Mesenchymal stem cell (in vitro differentiated cells and primary cell): ENCODE results near the gene HAP1.

ENCODE experiments used
- DNase-seq: peaks from one replicate; pipeline ENCODE4 v3.0.0-alpha.2; 2013
- H2AFZ ChIP-seq: one replicate; pipeline ENCODE4 v1.6.1; 2013; ENCODE audit warnings: low read depth, mild to moderate bottlenecking, control low read depth, inconsistent platforms, low read length, moderate library complexity
- H2AK5ac ChIP-seq: 2 replicates; pipeline ENCODE4 v1.6.1; 2013; ENCODE audit warnings: low read length, moderate library complexity, mild to moderate bottlenecking, inconsistent platforms; ENCODE audit not compliant: severe bottlenecking
- H2BK120ac ChIP-seq: one replicate; pipeline ENCODE4 v1.6.1; 2013; ENCODE audit warnings: low read depth, mild to moderate bottlenecking, inconsistent platforms, low read length, moderate library complexity
- H2BK12ac ChIP-seq, 2 experiments: one replicate each; pipeline ENCODE4 v1.6.1; 2013; ENCODE audit warnings: inconsistent platforms in 2 of 2, low read length in 2 of 2, mild to moderate bottlenecking in 2 of 2, moderate library complexity in 2 of 2, control low read depth in 1 of 2
- H2BK15ac ChIP-seq: one replicate; pipeline ENCODE4 v1.6.1; 2013; ENCODE audit warnings: mild to moderate bottlenecking, low read depth, inconsistent platforms; ENCODE audit not compliant: poor library complexity, severe bottlenecking
- H2BK5ac ChIP-seq: 2 replicates; pipeline ENCODE4 v1.6.1; 2013; ENCODE audit warnings: low read depth, mild to moderate bottlenecking, low read length, control low read depth, inconsistent platforms; ENCODE audit not compliant: poor library complexity, severe bottlenecking
- H3K14ac ChIP-seq, 2 experiments: one replicate each; pipeline ENCODE4 v1.6.1; 2013; ENCODE audit warnings: inconsistent platforms in 2 of 2, low read length in 2 of 2, control low read depth in 1 of 2, mild to moderate bottlenecking in 1 of 2, moderate library complexity in 1 of 2
- H3K18ac ChIP-seq, 2 experiments: one replicate each; pipeline ENCODE4 v1.6.1; 2013; ENCODE audit warnings: inconsistent platforms in 2 of 2, low read length in 2 of 2, control low read depth in 1 of 2, low read depth in 1 of 2, mild to moderate bottlenecking in 1 of 2
- H3K23ac ChIP-seq, 2 experiments: one replicate each; pipeline ENCODE4 v1.6.1; 2013; ENCODE audit warnings: inconsistent platforms in 2 of 2, low read length in 2 of 2, mild to moderate bottlenecking in 2 of 2, moderate library complexity in 2 of 2, control low read depth in 1 of 2
- H3K27ac ChIP-seq: 2 replicates; pipeline ENCODE4 v1.5.1; 2013; ENCODE audit warnings: mild to moderate bottlenecking, moderate library complexity, low read length, control low read depth, inconsistent platforms; ENCODE audit not compliant: poor library complexity, severe bottlenecking
- H3K27me3 ChIP-seq, 2 experiments: 2 replicates each; pipeline versions ENCODE4 v1.6.1 to v1.7.0; 2013; ENCODE audit warnings: low read length in 2 of 2, mild to moderate bottlenecking in 2 of 2, moderate library complexity in 2 of 2, control low read depth in 1 of 2, inconsistent platforms in 1 of 2; ENCODE audit not compliant: control insufficient read depth in 1 of 2, insufficient read depth in 1 of 2
- H3K36me3 ChIP-seq, 2 experiments: 2 replicates each; pipeline versions ENCODE4 v1.6.1 to v1.7.0; 2013; ENCODE audit warnings: low read length in 2 of 2, control low read depth in 1 of 2, inconsistent platforms in 1 of 2, low read depth in 1 of 2, mild to moderate bottlenecking in 1 of 2; ENCODE audit not compliant: insufficient read depth in 2 of 2, control insufficient read depth in 1 of 2
- H3K4ac ChIP-seq, 2 experiments: one replicate each; pipeline ENCODE4 v1.6.1; 2013; ENCODE audit warnings: inconsistent platforms in 2 of 2, low read length in 2 of 2, mild to moderate bottlenecking in 2 of 2, moderate library complexity in 2 of 2, control low read depth in 1 of 2, low read depth in 1 of 2
- H3K4me1 ChIP-seq: 2 replicates; pipeline ENCODE4 v1.6.1; 2013; ENCODE audit warnings: low read depth, low read length, control low read depth; ENCODE audit not compliant: control insufficient read depth, insufficient read depth
- H3K4me2 ChIP-seq: 2 replicates; pipeline ENCODE4 v1.6.1; 2013; ENCODE audit warnings: low read length, mild to moderate bottlenecking, inconsistent platforms; ENCODE audit not compliant: poor library complexity, severe bottlenecking
- H3K4me3 ChIP-seq, 2 experiments: 2 replicates each; pipeline versions ENCODE4 v1.5.1 to v1.7.0; 2013; ENCODE audit warnings: low read length in 2 of 2, mild to moderate bottlenecking in 2 of 2, control low read depth in 1 of 2, low read depth in 1 of 2; ENCODE audit not compliant: insufficient read depth in 1 of 2
- H3K79me1 ChIP-seq: replicated peaks from 2 replicates; pipeline ENCODE4 v1.6.1; 2013; ENCODE audit warnings: mild to moderate bottlenecking, control low read depth, low read length, inconsistent platforms; ENCODE audit not compliant: poor library complexity, severe bottlenecking
- H3K9ac ChIP-seq: 2 replicates; pipeline ENCODE4 v1.7.0; 2013; ENCODE audit warnings: mild to moderate bottlenecking, low read length, moderate library complexity
- H3K9me3 ChIP-seq: 2 replicates; pipeline ENCODE4 v1.7.0; 2013; ENCODE audit warnings: mild to moderate bottlenecking, low read length; ENCODE audit not compliant: control insufficient read depth
- H4K8ac ChIP-seq: one replicate; pipeline ENCODE4 v1.6.1; 2013; ENCODE audit warnings: inconsistent platforms, mild to moderate bottlenecking, low read length, moderate library complexity
- H4K91ac ChIP-seq: one replicate; pipeline ENCODE4 v1.6.1; 2013; ENCODE audit warnings: mild to moderate bottlenecking, low read length, inconsistent platforms
- WGBS: methylation state at CpG from one replicate; pipeline ENCODE4 v1.1.7; 2013; ENCODE audit warnings: mixed read lengths; 5-methylcytosine and 5-hydroxymethylcytosine counted together

Gene HAP1

DNA sequence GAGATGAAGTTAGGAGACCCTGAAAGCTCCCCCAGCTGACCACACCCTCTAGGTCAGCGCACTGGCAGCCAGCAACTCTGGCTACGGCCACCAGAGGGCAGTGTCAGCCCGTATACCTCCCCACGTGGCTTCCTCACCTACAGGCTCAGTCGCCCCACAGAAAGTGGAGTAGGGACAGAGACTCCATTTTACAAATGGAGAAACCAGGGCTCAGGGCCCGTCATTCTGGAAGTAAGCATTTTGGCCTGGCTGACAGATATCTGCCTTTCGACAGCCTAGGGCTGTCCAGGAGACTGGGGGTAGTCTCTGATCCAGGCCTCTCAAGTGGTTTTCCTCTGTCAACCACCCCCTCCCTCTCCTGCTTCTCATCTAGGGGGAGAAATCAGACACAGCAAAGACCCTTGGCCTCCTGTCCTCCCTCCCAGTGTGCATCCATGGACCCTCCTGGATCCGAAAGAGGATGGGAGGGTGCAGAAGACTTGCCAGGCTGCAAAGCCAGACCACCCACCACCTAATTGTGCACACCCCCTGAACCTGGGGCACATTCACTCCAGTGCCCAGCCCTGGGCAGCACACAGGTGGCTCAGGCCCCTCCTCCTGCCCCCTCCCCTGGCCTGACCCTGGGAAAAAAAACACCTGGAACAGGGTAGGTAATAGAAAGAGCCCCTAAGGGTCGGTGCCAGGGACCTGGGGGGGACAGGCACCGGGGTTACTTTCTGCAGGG lies 3.8 kb upstream of the HAP1 start:
- WGBS = 26% methylated on average over 10 of the region's 10 CpGs
- H3K27me3 ChIP-seq = peaks cover 41 to 53% of the 10 kb centered on the region in 2 experiments
- H3K4ac ChIP-seq = peak overlapping the region; percentile 28 to 81
- H3K27ac ChIP-seq = no peak overlapping the region
- H3K79me1 ChIP-seq = no peaks in the 10 kb centered on the region
- no peak overlapping the region for H3K4me3 ChIP-seq
- peaks cover 35% of the 10 kb centered on the region for H3K4me1 ChIP-seq
- H2BK5ac ChIP-seq = no peak overlapping the region
- H4K91ac ChIP-seq = peak overlapping the region; percentile 81
- no peak overlapping the region for H3K9ac ChIP-seq
- no peak overlapping the region for H3K23ac ChIP-seq
- H2AK5ac ChIP-seq = peak overlapping the region; percentile 44
- DNase-seq = peak; percentile 74
- no peak overlapping the region for H3K4me2 ChIP-seq
- H2BK120ac ChIP-seq = peak overlapping the region; percentile 21
- H3K14ac ChIP-seq = no peak overlapping the region
- peak overlapping the region; percentile 20 to 89 for H2BK12ac ChIP-seq
- peak overlapping the region; percentile 66 for H2AFZ ChIP-seq
- H4K8ac ChIP-seq = peak overlapping the region; percentile 74
- no peaks in the 10 kb centered on the region for H3K9me3 ChIP-seq
- peak overlapping the region; percentile 73 for H2BK15ac ChIP-seq
- H3K18ac ChIP-seq = peak overlapping the region; percentile 26 to 51
- no peaks in the 10 kb centered on the region for H3K36me3 ChIP-seq

DNA sequence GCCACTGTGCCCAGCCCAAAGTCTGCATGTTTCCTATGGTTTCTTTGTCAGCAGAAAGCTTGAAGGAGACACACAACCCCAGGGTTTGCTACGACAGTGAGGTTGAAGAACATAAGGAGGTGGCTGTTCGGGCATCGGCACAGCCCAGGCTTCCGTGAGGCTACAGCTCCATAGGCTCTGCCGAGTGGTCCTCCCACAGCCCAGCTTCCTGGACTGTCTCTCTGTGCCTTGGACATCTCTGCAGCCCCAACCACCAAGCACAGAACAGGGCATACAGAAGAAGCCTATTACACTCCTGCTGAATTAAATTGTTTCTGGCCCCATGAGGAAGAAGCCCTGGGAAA lies 3.2 kb upstream of the HAP1 start:
- Histone ChIP-seq H4K91ac (no peak overlapping the region), H3K27me3 (peaks cover 45 to 58% of the 10 kb centered on the region in 2 experiments), H3K4me1 (peaks cover 35% of the 10 kb centered on the region), H3K4me3 (no peak overlapping the region), H3K4me2 (no peak overlapping the region), H3K36me3 (no peaks in the 10 kb centered on the region), H3K23ac (no peak overlapping the region), H2AK5ac (peak overlapping the region; percentile 6), H3K79me1 (no peaks in the 10 kb centered on the region), H2BK5ac (no peak overlapping the region), H2BK12ac (no peak overlapping the region), H2BK15ac (no peak overlapping the region), H3K4ac (no peak overlapping the region), H3K14ac (no peak overlapping the region), H2BK120ac (no peak overlapping the region), H2AFZ (no peak overlapping the region), H3K27ac (no peak overlapping the region), H3K9ac (no peak overlapping the region), H4K8ac (no peak overlapping the region), H3K18ac (no peak overlapping the region), H3K9me3 (no peaks in the 10 kb centered on the region)
- no peak for DNase-seq
- WGBS = 49% methylated on average over 5 of the region's 5 CpGs

DNA sequence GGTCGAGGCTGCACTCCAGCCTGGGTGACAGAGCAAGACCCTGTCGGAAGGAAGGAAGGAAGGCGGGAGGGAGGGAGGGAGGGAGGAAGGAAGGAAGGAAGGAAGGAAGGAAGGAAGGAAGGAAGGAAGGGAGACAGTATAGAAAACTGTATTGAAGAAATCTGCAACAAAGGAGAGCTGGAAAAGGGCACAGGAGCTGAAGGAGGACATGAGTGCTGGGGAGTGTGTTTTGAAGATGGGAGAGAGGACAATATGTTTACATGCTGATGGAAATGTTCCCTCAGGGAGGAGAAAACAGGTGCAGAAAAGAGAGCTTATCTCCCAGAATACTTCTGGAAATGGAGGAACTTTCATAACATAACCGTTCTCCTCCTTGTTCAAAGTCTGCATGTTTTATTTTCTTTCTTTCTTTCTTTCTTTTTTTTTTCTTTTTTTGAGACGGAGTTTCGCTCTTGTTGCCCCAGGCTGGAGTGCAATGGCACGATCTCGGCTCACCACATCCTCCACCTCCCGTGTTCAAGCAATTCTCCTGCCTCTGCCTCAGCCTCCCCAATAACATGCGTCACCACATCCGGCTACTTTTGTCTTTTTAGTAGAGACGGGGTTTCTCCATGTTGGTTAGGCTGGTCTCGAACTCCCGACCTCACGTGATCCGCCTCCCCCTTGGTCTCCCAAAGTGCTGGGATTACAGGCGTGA lies 2.7 kb upstream of the HAP1 start:
- Histone ChIP-seq H3K4me1 (peaks cover 35% of the 10 kb centered on the region), H3K9me3 (no peaks in the 10 kb centered on the region)
- WGBS = 86% methylated on average over 17 of the region's 17 CpGs

DNA sequence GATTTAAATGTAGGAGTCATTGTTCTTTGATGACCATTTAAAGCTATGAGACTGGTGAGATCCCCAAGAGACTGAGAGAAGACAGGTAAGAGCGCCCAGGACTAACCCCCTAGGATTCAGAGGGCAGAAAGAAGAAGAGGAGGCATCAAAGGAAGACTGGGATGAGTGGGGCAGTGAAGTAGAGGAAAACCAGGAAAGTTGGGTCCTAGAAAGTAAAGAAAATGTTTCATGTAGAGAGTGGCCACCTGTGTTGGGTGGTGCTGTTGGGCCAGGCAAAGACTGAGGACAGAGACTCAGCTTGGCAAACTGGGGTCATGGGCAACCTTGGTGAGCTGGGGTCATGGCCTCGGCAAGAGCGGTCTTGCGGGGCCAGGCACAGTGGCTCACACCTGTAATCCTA lies 1.3 kb upstream of the HAP1 start:
- no peak for DNase-seq
- Histone ChIP-seq H3K9me3 (no peaks in the 10 kb centered on the region), H3K27me3 (peaks cover 64 to 69% of the 10 kb centered on the region in 2 experiments), H3K36me3 (no peaks in the 10 kb centered on the region), H3K79me1 (no peaks in the 10 kb centered on the region), H3K4me2 (no peak overlapping the region), H2BK120ac (no peak overlapping the region), H3K4ac (no peak overlapping the region), H3K23ac (no peak overlapping the region), H3K14ac (no peak overlapping the region), H3K18ac (no peak overlapping the region), H2BK15ac (no peak overlapping the region), H3K9ac (no peak overlapping the region), H2AK5ac (no peak overlapping the region), H3K27ac (no peak overlapping the region), H2BK12ac (no peak overlapping the region), H4K91ac (no peak overlapping the region), H2AFZ (no peak overlapping the region), H4K8ac (no peak overlapping the region), H3K4me3 (no peak overlapping the region), H3K4me1 (peaks cover 35% of the 10 kb centered on the region), H2BK5ac (no peak overlapping the region)
- WGBS = 92% methylated on average over 4 of the region's 4 CpGs

More for the DNA sequence above, 2.7 kb upstream of the HAP1 start:
- H2BK120ac ChIP-seq = no peak overlapping the region
- H3K27ac ChIP-seq = no peak overlapping the region
- H3K36me3 ChIP-seq = no peaks in the 10 kb centered on the region
- H3K14ac ChIP-seq = no peak overlapping the region
- H3K4ac ChIP-seq = no peak overlapping the region
- H3K27me3 ChIP-seq = peaks cover 51 to 62% of the 10 kb centered on the region in 2 experiments
- H2AFZ ChIP-seq = no peak overlapping the region
- H3K79me1 ChIP-seq = no peaks in the 10 kb centered on the region
- H3K23ac ChIP-seq = no peak overlapping the region
- no peak overlapping the region for H4K91ac ChIP-seq
- H3K4me2 ChIP-seq = no peak overlapping the region
- H2AK5ac ChIP-seq = no peak overlapping the region
- no peak overlapping the region for H2BK15ac ChIP-seq
- H2BK12ac ChIP-seq = no peak overlapping the region
- H3K4me3 ChIP-seq = no peak overlapping the region
- H3K18ac ChIP-seq = no peak overlapping the region
- no peak overlapping the region for H3K9ac ChIP-seq
- no peak overlapping the region for H4K8ac ChIP-seq
- no peak overlapping the region for H2BK5ac ChIP-seq
- no peak for DNase-seq
